GM23248 (cell line): ENCODE data around the gene SPPL2A.

ENCODE experiments used
- EZH2 ChIP-seq: fragments of 200-600 bp; sonication (generic); IDR thresholded peaks from 2 replicates; pipeline ENCODE4 v1.6.1; 2018; ENCODE audit warnings: antibody characterized with exemption, mild to moderate bottlenecking; ENCODE audit not compliant: insufficient read depth, poor library complexity, severe bottlenecking
- EZH2phosphoT487 ChIP-seq: fragments of 200-600 bp; sonication (generic); IDR thresholded peaks from 2 replicates; pipeline ENCODE4 v1.6.1; 2018; ENCODE audit warnings: antibody characterized with exemption, moderate library complexity, mild to moderate bottlenecking, low read depth; ENCODE audit not compliant: insufficient read depth

DNA sequence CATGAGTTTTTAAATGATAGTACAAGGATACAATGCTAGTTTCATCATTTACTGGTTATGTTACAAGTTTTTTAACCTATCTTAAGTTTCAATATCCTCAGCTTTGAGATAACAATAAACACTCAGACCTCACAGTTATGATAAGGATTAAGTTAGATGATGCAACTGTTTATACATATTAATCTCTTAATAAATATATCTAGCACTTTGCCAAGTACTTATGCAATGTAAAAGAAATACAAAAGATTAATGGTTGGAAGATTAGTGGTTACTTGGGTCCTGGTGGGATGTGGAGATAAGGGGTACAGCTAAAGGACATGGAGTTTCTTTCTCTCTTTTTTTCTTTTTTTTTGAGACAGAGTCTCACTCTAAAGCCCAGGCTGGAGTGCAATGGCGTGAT lies 12.0 kb downstream of the SPPL2A start:
- TF ChIP-seq EZH2phosphoT487 (no peak), EZH2 (no peak)
